HL-60 (cell line): ENCODE measurements around the gene LIFR.

ENCODE experiments used
- GABPA ChIP-seq: IDR thresholded peaks from 2 replicates; pipeline ENCODE4 v1.6.1; 2012; ENCODE audit warnings: low read depth
- POLR2AphosphoS5 ChIP-seq: IDR thresholded peaks from 2 replicates; pipeline ENCODE4 v1.6.1; 2012; ENCODE audit warnings: low read depth
- TF ChIP-seq, protein P1 (sequence below): IDR thresholded peaks from one replicate; pipeline ENCODE4 v1.5.1; 2011; ENCODE audit warnings: low read length, control low read depth, inconsistent platforms; ENCODE audit not compliant: insufficient read depth

- TF ChIP-seq POLR2AphosphoS5 (no peak), GABPA (no peak)
- TF ChIP-seq, protein P1, sequence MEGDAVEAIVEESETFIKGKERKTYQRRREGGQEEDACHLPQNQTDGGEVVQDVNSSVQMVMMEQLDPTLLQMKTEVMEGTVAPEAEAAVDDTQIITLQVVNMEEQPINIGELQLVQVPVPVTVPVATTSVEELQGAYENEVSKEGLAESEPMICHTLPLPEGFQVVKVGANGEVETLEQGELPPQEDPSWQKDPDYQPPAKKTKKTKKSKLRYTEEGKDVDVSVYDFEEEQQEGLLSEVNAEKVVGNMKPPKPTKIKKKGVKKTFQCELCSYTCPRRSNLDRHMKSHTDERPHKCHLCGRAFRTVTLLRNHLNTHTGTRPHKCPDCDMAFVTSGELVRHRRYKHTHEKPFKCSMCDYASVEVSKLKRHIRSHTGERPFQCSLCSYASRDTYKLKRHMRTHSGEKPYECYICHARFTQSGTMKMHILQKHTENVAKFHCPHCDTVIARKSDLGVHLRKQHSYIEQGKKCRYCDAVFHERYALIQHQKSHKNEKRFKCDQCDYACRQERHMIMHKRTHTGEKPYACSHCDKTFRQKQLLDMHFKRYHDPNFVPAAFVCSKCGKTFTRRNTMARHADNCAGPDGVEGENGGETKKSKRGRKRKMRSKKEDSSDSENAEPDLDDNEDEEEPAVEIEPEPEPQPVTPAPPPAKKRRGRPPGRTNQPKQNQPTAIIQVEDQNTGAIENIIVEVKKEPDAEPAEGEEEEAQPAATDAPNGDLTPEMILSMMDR = no peak
These were observed 1.3 kb upstream of the LIFR start for GRCh38 chr5:38557792-38558191.
